Breast epithelium (tissue), 3 donors: ENCODE data around the gene TMEM91.

Source experiments
- CTCF ChIP-seq, 3 donors: fragments of 450-650 bp; IDR thresholded peaks; one replicate each; pipeline ENCODE4 v1.5.1; 2016 to 2017; ENCODE audit warnings: antibody characterized with exemption in 3 of 3, mild to moderate bottlenecking in 3 of 3, moderate library complexity in 3 of 3
- POLR2A ChIP-seq: fragments of 450-650 bp; IDR thresholded peaks from one replicate; pipeline ENCODE4 v1.6.1; 2016; ENCODE audit warnings: antibody characterized with exemption, mild to moderate bottlenecking, moderate library complexity

GRCh38 chr19:41395355-41395754 is 19.0 kb downstream of the TMEM91 start:
- TF ChIP-seq CTCF (IDR thresholded peaks at IDR 0.05): no peak
- no peak for TF ChIP-seq POLR2A
